HG03097 (cell line): Measurements from ENCODE around the gene PAX3.

Experiments
- ATAC-seq: cut with Tn5 transposase; IDR thresholded peaks from one replicate; pipeline ENCODE4 v1.9.1; 2021; ENCODE audit not compliant: unreplicated experiment, low FRiP score

Gene PAX3

DNA sequence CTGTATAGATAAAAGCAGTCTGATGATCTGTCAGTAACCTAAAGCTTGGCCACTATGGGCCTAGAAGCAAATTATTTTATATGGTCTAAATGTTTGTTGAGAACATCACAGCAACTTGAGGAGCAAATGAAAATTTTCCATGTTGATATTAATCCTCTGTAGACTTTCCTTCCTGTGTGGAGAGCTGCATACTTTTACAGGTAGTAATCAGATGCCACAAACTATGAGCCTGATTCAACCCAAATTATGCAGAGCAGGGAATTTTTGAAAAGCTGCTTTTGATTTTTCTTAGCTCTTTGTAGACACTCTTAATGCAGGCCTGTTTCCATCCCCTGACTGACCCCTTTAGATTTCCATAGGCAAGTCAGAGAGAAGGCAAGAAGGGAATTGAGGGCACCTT, 17.3 kb downstream of the PAX3 start:
- ATAC-seq, result no peak

- no peak for ATAC-seq
These were observed 18.0 kb downstream of the PAX3 start for GRCh38 chr2:222280795-222281194.

GRCh38 chr2:222272446-222273015, 26.3 kb downstream of the PAX3 start:
- no peak for ATAC-seq

DNA sequence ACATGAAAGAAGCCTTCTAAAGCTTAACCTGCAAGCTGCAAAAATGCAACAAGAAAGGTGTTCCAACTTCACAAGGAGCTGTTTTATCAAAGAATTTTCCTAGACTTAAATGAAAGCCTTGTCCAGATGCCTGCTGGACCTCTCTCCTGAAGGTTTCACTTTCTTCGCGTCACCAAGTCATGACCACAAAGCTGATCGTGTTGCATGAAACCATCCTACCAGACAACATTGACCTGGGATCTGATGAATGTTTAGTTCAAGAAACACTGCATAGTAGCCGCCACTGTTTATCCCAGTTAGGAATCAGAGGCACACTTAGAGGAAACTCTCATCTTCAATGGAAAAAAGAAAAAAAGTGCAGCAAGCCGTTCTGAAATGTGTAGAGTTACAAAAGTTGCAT, 26.9 kb downstream of the PAX3 start:
- ATAC-seq, result no peak

- ATAC-seq, result no peak
These were observed 28.4 kb downstream of the PAX3 start for GRCh38 chr2:222270396-222270795.

DNA sequence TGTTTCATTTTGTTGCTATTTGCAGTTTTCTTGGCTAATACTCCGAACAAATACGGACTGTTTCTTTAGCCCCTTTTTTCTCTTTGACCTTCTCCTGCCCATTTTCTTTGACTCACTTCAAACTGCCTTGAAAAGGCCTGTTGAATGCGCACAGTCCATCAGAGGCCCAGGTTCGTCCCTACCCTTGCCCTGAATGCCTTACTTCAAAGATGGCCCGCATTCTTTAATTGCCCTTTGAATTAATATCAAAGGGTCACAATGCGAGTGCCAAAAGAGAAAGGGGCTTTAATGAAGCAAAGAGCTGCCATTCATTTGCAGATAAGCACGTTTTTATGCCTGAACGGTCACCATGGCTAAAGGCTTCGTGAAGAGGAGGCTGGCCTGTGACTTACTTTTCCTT, 29.7 kb downstream of the PAX3 start:
- ATAC-seq, result no peak

DNA sequence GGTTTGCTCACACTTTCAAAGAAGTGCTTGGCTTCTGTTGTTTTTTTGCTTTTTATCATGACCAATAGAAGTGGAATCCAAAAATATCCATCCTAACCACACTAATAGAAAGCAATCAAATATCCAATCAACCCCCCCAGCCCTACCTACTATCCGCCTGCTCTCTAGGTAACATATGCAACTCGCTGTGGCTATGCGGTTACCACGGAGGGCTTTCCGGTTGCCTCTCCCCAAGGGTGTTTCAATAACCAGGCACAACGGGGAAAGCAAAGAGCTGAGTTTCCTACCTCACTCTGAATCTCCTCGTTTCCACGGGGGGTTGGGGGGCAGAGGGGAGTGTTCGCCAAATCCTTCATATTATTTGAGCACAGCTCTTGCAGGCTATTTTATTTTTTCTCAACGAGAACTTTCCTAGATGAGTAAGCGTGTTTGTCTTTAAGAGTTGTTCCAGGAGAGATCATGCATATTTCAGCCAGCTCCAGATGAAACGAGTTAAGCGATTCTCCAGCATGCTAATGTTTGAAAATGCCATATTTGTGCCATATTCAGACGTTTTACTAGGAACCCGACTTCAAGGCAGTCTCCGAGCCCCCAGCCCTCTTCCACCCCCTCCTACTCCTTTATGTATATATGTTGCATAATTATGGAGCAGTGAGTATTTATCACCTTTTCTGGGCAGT, 30.3 kb downstream of the PAX3 start:
- ATAC-seq, result no peak

DNA sequence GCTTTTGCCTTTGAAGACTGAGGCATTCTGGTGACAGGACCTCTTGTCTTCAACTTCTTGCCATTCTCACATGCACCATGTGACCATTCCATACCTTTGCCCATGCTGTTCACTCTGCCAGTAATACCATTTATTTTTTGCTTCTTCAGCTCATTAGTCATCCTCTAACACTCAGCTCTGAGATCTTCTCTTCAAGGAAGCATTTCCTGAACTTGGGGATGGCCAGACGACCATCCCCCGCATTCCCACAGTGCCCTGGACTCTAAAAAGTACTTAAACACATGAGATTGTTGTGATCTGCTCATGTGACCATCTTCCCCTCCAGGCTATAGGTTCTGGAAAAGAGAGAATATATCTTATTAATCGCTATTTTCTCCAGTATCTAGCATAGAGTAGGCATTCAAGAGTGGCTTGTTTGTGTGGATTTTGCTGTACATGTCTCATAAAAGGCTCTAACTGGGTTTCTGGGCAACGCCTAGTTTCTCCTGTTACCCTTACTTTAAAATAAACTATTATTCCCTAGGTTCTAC, 33.9 kb downstream of the PAX3 start:
- ATAC-seq, result no peak

- no peak for ATAC-seq
These were observed 37.3 kb downstream of the PAX3 start for GRCh38 chr2:222261504-222261903.

GRCh38 chr2:222257645-222258044, 41.2 kb downstream of the PAX3 start:
- ATAC-seq, result no peak

DNA sequence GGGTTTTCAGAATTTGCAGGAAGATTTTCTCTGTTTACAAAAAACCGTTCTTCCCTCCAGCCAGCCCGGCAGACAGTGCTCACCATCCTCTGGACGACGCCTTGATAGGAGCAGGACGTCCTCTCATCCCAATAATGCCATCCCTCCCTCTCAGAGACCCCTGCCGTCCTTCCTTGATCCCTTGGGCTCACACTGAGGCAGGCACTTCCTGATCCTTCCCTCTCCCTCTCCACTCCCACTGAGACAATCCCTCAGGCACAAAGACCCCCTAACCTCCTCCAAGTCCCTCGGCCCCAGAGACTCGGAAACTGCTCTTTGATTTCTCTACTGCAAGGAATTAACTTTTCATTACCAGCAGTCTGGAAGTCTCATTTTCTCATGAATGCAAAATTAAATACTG, 42.5 kb downstream of the PAX3 start:
- no peak for ATAC-seq

DNA sequence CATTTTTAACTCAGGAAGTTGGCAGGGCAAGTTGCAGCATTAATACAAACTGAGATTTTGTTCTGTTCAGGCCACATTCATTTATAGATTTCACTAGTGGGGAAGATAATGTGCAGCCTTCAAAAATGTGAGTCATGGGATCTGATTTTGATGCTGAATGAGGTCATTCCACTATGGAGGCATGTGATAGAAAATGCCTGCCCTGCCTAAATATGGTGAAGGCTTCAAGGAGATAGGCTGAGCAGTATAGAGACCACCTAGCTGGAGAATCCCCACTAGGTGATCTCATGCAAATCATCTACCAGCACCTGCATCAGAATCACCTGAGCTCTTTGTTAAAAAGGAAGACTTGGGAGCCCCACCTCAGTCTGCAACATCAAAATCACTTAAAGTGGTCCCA, 43.7 kb downstream of the PAX3 start:
- ATAC-seq, result no peak

GRCh38 chr2:222250313-222250712, 48.5 kb downstream of the PAX3 start:
- no peak for ATAC-seq

DNA sequence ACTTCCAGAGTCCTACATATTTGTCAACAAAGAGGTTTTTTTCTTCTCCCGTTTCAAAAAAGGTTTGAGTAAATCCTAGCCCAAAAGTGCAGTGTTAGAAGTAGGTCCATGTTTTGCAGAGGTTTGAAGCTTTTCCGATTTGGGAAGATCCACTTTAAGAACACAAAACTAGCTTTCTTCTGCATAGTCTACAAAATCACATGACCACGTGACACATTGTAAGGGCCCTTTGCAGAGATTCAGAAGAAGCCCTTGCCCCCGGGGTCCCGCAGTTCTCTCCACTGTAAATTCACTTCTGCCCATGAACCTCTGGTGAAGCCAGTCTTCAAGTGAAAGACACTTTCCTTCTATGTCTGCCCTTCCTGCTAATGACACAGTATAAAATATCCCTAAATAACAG, 49.4 kb downstream of the PAX3 start:
- ATAC-seq, result no peak

GRCh38 chr2:222248818-222249217, 50.0 kb downstream of the PAX3 start:
- no peak for ATAC-seq

GRCh38 chr2:222248256-222248655, 50.5 kb downstream of the PAX3 start:
- ATAC-seq, result no peak

DNA sequence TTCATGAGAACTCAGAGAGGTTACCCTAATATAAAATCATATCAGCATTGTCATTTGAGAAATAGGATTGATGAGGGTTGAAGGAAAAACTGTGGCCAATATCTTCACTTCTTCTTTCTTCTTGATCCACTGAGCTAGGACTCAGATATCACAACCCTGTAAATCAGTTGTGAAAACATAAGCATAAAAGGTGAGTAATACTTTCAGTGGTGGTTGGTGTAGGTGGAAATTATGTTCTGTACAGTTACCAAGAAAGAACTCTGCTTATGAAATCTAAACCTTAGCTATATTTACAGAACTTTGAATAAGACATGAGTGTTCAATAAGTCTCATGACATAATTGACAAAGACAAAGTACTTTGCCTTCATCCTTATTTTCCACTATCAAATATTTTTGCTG, 56.3 kb downstream of the PAX3 start:
- ATAC-seq, result no peak

- no peak for ATAC-seq
These were observed 57.5 kb downstream of the PAX3 start for GRCh38 chr2:222241128-222241870.

- ATAC-seq, result no peak
These were observed 58.1 kb downstream of the PAX3 start for GRCh38 chr2:222240676-222241049.

- ATAC-seq, result no peak
These were observed 58.7 kb downstream of the PAX3 start for GRCh38 chr2:222239945-222240675.

DNA sequence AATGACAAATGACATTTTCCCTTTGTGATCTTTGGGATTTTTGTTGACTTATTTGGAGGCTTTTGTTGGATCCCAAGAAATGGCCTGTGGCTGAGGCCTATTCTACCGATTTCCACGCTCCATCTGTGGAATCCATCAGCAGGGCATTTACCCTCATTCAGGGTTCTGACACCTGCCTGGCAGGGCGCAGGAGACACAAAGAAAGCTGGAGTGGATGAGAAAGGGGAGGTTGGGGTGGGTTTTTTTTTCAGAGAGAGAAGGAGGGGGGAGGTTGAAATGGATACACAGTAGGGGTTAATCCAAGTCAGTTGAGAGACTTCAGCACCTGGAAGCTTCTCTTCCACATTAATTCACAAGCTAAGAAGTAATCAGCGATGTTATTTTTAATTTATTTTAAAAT, 59.7 kb downstream of the PAX3 start:
- ATAC-seq, result no peak
